Measurements from ENCODE around the gene CSDE1.
"Not testable (repeated sequence)": the region's sequence is repeated elsewhere in the genome, so short reads cannot be mapped to it uniquely, and the experiment has no call there.

The CSDE1 gene

GRCh38 chr1:114779722-114780121, 21.9 kb upstream of the CSDE1 start:
- H2AFZ ChIP-seq (ENCODE audit: low read depth, low read length) = no peak overlapping the region
- no peak overlapping the region for H4K8ac ChIP-seq (ENCODE audit: low read length)
- no peaks in the 10 kb centered on the region for H3K9me3 ChIP-seq (ENCODE audit: control insufficient read depth, low read length)
- H3K4me2 ChIP-seq (ENCODE audit: low read length, poor library complexity, severe bottlenecking) = peak overlapping the region; percentile 76
- H3K27me3 ChIP-seq (ENCODE audit: control insufficient read depth in 1 of 2, insufficient read depth in 1 of 2, low read length in 2 of 2) = no peaks in the 10 kb centered on the region
- peak overlapping the region; percentile 92 for H3K27ac ChIP-seq (ENCODE audit: low read length, poor library complexity, severe bottlenecking)
- peak overlapping the region; percentile 88 to 90 for H3K4me3 ChIP-seq (ENCODE audit: insufficient read depth in 1 of 2, low read depth in 1 of 2, low read length in 2 of 2)
- no peak overlapping the region for H4K91ac ChIP-seq (ENCODE audit: low read length)
- H2BK5ac ChIP-seq (ENCODE audit: low read depth, low read length, poor library complexity, severe bottlenecking) = no peak overlapping the region
- no peak overlapping the region for H2BK15ac ChIP-seq (ENCODE audit: low read depth, poor library complexity, severe bottlenecking)
- H3K9ac ChIP-seq (ENCODE audit: low read length) = peak overlapping the region; percentile 91
- H2BK12ac ChIP-seq (ENCODE audit: low read length in 2 of 2) = no peak overlapping the region
- no peak overlapping the region for H2AK5ac ChIP-seq (ENCODE audit: low read length, severe bottlenecking)
- H3K23ac ChIP-seq (ENCODE audit: low read length in 2 of 2) = no peak overlapping the region
- H3K14ac ChIP-seq (ENCODE audit: low read length in 2 of 2) = no peak overlapping the region
- DNase-seq = no peak
- H2BK120ac ChIP-seq (ENCODE audit: low read depth, low read length) = no peak overlapping the region
- H3K36me3 ChIP-seq (ENCODE audit: control insufficient read depth in 1 of 2, insufficient read depth in 2 of 2, low read depth in 1 of 2, low read length in 2 of 2) = peaks cover 7 to 38% of the 10 kb centered on the region in 2 experiments
- peaks cover 3% of the 10 kb centered on the region for H3K4me1 ChIP-seq (ENCODE audit: control insufficient read depth, insufficient read depth, low read depth, low read length)
- peaks cover 11% of the 10 kb centered on the region for H3K79me1 ChIP-seq (replicated peaks; ENCODE audit: low read length, poor library complexity, severe bottlenecking)
- H3K18ac ChIP-seq (ENCODE audit: low read depth in 1 of 2, low read length in 2 of 2) = no peak overlapping the region
- no peak overlapping the region for H3K4ac ChIP-seq (ENCODE audit: low read depth in 1 of 2, low read length in 2 of 2)

- H3K9ac ChIP-seq (ENCODE audit: low read length); H3K4ac ChIP-seq (ENCODE audit: low read depth in 1 of 2, low read length in 2 of 2); H2AFZ ChIP-seq (ENCODE audit: low read depth, low read length); H3K9me3 ChIP-seq (ENCODE audit: control insufficient read depth, low read length); H3K27ac ChIP-seq (ENCODE audit: low read length, poor library complexity, severe bottlenecking); H3K4me2 ChIP-seq (ENCODE audit: low read length, poor library complexity, severe bottlenecking); DNase-seq; H2AK5ac ChIP-seq (ENCODE audit: low read length, severe bottlenecking); H2BK15ac ChIP-seq (ENCODE audit: low read depth, poor library complexity, severe bottlenecking); H2BK5ac ChIP-seq (ENCODE audit: low read depth, low read length, poor library complexity, severe bottlenecking); H4K91ac ChIP-seq (ENCODE audit: low read length); H3K4me1 ChIP-seq (ENCODE audit: control insufficient read depth, insufficient read depth, low read depth, low read length); H2BK12ac ChIP-seq (ENCODE audit: low read length in 2 of 2); H3K4me3 ChIP-seq (ENCODE audit: insufficient read depth in 1 of 2, low read depth in 1 of 2, low read length in 2 of 2); H2BK120ac ChIP-seq (ENCODE audit: low read depth, low read length); H4K8ac ChIP-seq (ENCODE audit: low read length); H3K14ac ChIP-seq (ENCODE audit: low read length in 2 of 2); H3K18ac ChIP-seq (ENCODE audit: low read depth in 1 of 2, low read length in 2 of 2); H3K27me3 ChIP-seq (ENCODE audit: control insufficient read depth in 1 of 2, insufficient read depth in 1 of 2, low read length in 2 of 2); H3K23ac ChIP-seq (ENCODE audit: low read length in 2 of 2): not testable (repeated sequence)
- H3K79me1 ChIP-seq (replicated peaks; ENCODE audit: low read length, poor library complexity, severe bottlenecking) = peaks cover 11% of the 10 kb centered on the region
- H3K36me3 ChIP-seq (ENCODE audit: control insufficient read depth in 1 of 2, insufficient read depth in 2 of 2, low read depth in 1 of 2, low read length in 2 of 2) = peaks cover 7 to 67% of the 10 kb centered on the region in 2 experiments
- WGBS = no CpG with 5 or more reads among the region's 4 CpGs
Observed at GRCh38 chr1:114776726-114777125, 18.9 kb upstream of the CSDE1 start.

GRCh38 chr1:114771992-114772391, 14.2 kb upstream of the CSDE1 start:
- H2BK15ac ChIP-seq (ENCODE audit: low read depth, poor library complexity, severe bottlenecking) = no peak overlapping the region
- no CpG with 5 or more reads among the region's 1 CpG for WGBS
- H3K14ac ChIP-seq (ENCODE audit: low read length in 2 of 2) = no peak overlapping the region

GRCh38 chr1:114770989-114771388, 13.2 kb upstream of the CSDE1 start:
- Histone ChIP-seq H3K9ac (ENCODE audit: low read length) (no peak overlapping the region), H3K27me3 (ENCODE audit: control insufficient read depth in 1 of 2, insufficient read depth in 1 of 2, low read length in 2 of 2) (no peaks in the 10 kb centered on the region), H3K4me3 (ENCODE audit: insufficient read depth in 1 of 2, low read depth in 1 of 2, low read length in 2 of 2) (no peak overlapping the region), H2BK120ac (ENCODE audit: low read depth, low read length) (no peak overlapping the region), H4K91ac (ENCODE audit: low read length) (no peak overlapping the region), H3K4me1 (ENCODE audit: control insufficient read depth, insufficient read depth, low read depth, low read length) (no peaks in the 10 kb centered on the region), H3K9me3 (ENCODE audit: control insufficient read depth, low read length) (no peaks in the 10 kb centered on the region), H3K79me1 (replicated peaks; ENCODE audit: low read length, poor library complexity, severe bottlenecking) (peaks cover 8% of the 10 kb centered on the region), H4K8ac (ENCODE audit: low read length) (no peak overlapping the region), H3K4me2 (ENCODE audit: low read length, poor library complexity, severe bottlenecking) (no peak overlapping the region), H2AFZ (ENCODE audit: low read depth, low read length) (no peak overlapping the region), H3K18ac (ENCODE audit: low read depth in 1 of 2, low read length in 2 of 2) (no peak overlapping the region), H3K36me3 (ENCODE audit: control insufficient read depth in 1 of 2, insufficient read depth in 2 of 2, low read depth in 1 of 2, low read length in 2 of 2) (peaks cover 7 to 69% of the 10 kb centered on the region in 2 experiments), H2BK15ac (ENCODE audit: low read depth, poor library complexity, severe bottlenecking) (no peak overlapping the region), H3K23ac (ENCODE audit: low read length in 2 of 2) (no peak overlapping the region), H3K4ac (ENCODE audit: low read depth in 1 of 2, low read length in 2 of 2) (no peak overlapping the region), H3K14ac (ENCODE audit: low read length in 2 of 2) (no peak overlapping the region), H2AK5ac (ENCODE audit: low read length, severe bottlenecking) (no peak overlapping the region), H2BK5ac (ENCODE audit: low read depth, low read length, poor library complexity, severe bottlenecking) (no peak overlapping the region), H2BK12ac (ENCODE audit: low read length in 2 of 2) (no peak overlapping the region), H3K27ac (ENCODE audit: low read length, poor library complexity, severe bottlenecking) (no peak overlapping the region)
- 100% methylated on average over 1 of the region's 1 CpG for WGBS
- no peak for DNase-seq

More at GRCh38 chr1:114771992-114772391, 14.2 kb upstream of the CSDE1 start:
- H3K4me2 ChIP-seq (ENCODE audit: low read length, poor library complexity, severe bottlenecking) = no peak overlapping the region
- H3K18ac ChIP-seq (ENCODE audit: low read depth in 1 of 2, low read length in 2 of 2) = no peak overlapping the region
- no peak overlapping the region for H3K9ac ChIP-seq (ENCODE audit: low read length)
- H3K27ac ChIP-seq (ENCODE audit: low read length, poor library complexity, severe bottlenecking) = no peak overlapping the region
- H3K23ac ChIP-seq (ENCODE audit: low read length in 2 of 2) = no peak overlapping the region
- H3K9me3 ChIP-seq (ENCODE audit: control insufficient read depth, low read length) = no peaks in the 10 kb centered on the region
- H3K4me3 ChIP-seq (ENCODE audit: insufficient read depth in 1 of 2, low read depth in 1 of 2, low read length in 2 of 2) = no peak overlapping the region
- no peak overlapping the region for H4K91ac ChIP-seq (ENCODE audit: low read length)
- no peak overlapping the region for H2BK5ac ChIP-seq (ENCODE audit: low read depth, low read length, poor library complexity, severe bottlenecking)
- H4K8ac ChIP-seq (ENCODE audit: low read length) = no peak overlapping the region
- H3K4me1 ChIP-seq (ENCODE audit: control insufficient read depth, insufficient read depth, low read depth, low read length) = no peaks in the 10 kb centered on the region
- DNase-seq = no peak
- H2AFZ ChIP-seq (ENCODE audit: low read depth, low read length) = no peak overlapping the region
- peaks cover 9% of the 10 kb centered on the region for H3K79me1 ChIP-seq (replicated peaks; ENCODE audit: low read length, poor library complexity, severe bottlenecking)
- H3K36me3 ChIP-seq (ENCODE audit: control insufficient read depth in 1 of 2, insufficient read depth in 2 of 2, low read depth in 1 of 2, low read length in 2 of 2) = peaks cover 7 to 74% of the 10 kb centered on the region in 2 experiments
- H2AK5ac ChIP-seq (ENCODE audit: low read length, severe bottlenecking) = no peak overlapping the region
- no peaks in the 10 kb centered on the region for H3K27me3 ChIP-seq (ENCODE audit: control insufficient read depth in 1 of 2, insufficient read depth in 1 of 2, low read length in 2 of 2)
- no peak overlapping the region for H2BK120ac ChIP-seq (ENCODE audit: low read depth, low read length)
- H2BK12ac ChIP-seq (ENCODE audit: low read length in 2 of 2) = no peak overlapping the region
- H3K4ac ChIP-seq (ENCODE audit: low read depth in 1 of 2, low read length in 2 of 2) = no peak overlapping the region
